ENCODE measurements around the gene NPFFR2. TPM values are rescaled to one million over a fixed set of nuclear protein-coding genes. Genes with fewer than 3 reads are reported as not detected.

NPFFR2 gene
- total RNA-seq, 2 donors from 2014 or later = not detected

DNA sequence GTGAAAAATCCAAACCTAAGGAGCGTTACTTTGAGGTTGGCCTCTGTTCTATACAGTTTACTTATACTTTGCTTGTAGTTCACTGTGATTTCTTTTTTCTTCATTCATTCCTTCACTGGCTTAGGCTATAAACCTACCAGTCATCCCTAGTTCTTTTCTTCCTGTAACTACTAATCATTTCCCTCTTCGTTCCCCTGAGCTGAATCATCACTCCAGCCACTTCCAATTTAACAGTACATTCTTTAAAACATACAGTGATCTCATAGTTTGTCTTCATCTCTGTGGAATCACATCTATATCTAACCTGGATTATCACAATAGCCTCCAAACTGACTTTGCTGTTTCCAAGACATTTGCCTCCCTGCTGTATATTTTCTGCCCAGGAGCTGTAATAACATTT, 25.2 kb upstream of the NPFFR2 start:
- DNase-seq = no peak
- Histone ChIP-seq H3K4me3 (no peak overlapping the region), H3K27me3 (no peaks in the 10 kb centered on the region), H3K27ac (no peak overlapping the region), H3K36me3 (replicated peaks in 1 of 2; ENCODE audit: insufficient read depth in 1 of 2, low read depth in 2 of 2) (no peaks in the 10 kb centered on the region), H3K4me1 (no peaks in the 10 kb centered on the region), H3K9me3 (no peaks in the 10 kb centered on the region)
- no peak for ATAC-seq
- 72 to 83% methylated on average over 2 of the region's 2 CpGs for WGBS, 2 donors
- TF ChIP-seq POLR2A (IDR thresholded peaks at IDR 0.05) = no peak
- TF ChIP-seq, protein P1, sequence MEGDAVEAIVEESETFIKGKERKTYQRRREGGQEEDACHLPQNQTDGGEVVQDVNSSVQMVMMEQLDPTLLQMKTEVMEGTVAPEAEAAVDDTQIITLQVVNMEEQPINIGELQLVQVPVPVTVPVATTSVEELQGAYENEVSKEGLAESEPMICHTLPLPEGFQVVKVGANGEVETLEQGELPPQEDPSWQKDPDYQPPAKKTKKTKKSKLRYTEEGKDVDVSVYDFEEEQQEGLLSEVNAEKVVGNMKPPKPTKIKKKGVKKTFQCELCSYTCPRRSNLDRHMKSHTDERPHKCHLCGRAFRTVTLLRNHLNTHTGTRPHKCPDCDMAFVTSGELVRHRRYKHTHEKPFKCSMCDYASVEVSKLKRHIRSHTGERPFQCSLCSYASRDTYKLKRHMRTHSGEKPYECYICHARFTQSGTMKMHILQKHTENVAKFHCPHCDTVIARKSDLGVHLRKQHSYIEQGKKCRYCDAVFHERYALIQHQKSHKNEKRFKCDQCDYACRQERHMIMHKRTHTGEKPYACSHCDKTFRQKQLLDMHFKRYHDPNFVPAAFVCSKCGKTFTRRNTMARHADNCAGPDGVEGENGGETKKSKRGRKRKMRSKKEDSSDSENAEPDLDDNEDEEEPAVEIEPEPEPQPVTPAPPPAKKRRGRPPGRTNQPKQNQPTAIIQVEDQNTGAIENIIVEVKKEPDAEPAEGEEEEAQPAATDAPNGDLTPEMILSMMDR (IDR thresholded peaks at IDR 0.05) = no peak
- intact Hi-C loops (cut with DNase I) = no loop called here

DNA sequence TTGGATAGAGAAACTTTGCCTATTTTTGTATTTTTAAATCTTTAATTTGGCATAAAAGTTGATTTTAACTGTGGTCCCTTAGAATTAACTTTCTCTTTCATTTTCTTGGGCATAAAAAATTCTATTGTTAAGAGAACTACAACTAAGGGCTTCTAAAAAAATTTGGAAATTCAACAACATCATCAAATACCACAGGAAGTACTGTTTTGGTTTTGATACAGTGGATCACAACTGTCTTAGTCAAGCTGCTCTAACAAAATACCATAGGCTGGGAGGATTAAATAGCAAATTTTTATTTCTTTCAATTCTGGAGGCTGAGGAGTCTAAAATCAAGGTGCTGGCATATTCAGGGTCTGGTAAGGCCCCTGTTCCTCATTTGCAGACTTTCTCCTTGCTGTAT, 19.9 kb upstream of the NPFFR2 start:
- intact Hi-C loops (cut with DNase I) = no loop called here
- Histone ChIP-seq H3K27ac (no peak overlapping the region), H3K9me3 (no peaks in the 10 kb centered on the region), H3K4me3 (no peak overlapping the region), H3K36me3 (replicated peaks in 1 of 2; ENCODE audit: insufficient read depth in 1 of 2, low read depth in 2 of 2) (no peaks in the 10 kb centered on the region), H3K27me3 (no peaks in the 10 kb centered on the region), H3K4me1 (no peaks in the 10 kb centered on the region)
- no peak for DNase-seq
- no peak for TF ChIP-seq POLR2A (IDR thresholded peaks at IDR 0.05)
- TF ChIP-seq, protein P1 (IDR thresholded peaks at IDR 0.05) = no peak
- ATAC-seq = no peak

DNA sequence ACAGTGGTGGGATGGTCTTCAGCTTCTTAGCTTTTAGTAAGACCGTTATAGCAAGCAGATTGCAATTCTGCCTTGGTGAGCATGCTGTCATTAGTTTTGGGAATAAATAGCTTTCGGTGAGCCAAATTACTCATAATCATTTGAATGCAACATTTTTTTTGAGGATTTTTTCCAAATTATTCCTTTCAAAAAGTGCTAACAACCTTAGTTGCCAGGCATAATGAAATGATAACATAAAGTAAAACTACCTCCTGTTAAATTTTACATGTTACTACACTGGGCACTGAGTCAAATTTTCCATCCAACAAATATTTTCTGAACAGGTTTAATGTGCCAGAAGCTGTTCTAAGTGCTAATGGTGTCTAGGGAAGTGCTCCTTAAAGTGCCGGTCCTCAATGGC, 15.8 kb upstream of the NPFFR2 start:
- Histone ChIP-seq H3K36me3 (replicated peaks in 1 of 2; ENCODE audit: insufficient read depth in 1 of 2, low read depth in 2 of 2) (no peaks in the 10 kb centered on the region), H3K27ac (no peak overlapping the region), H3K9me3 (no peaks in the 10 kb centered on the region), H3K27me3 (no peaks in the 10 kb centered on the region), H3K4me1 (no peaks in the 10 kb centered on the region), H3K4me3 (no peak overlapping the region)
- DNase-seq = no peak
- TF ChIP-seq POLR2A (IDR thresholded peaks at IDR 0.05) = no peak
- TF ChIP-seq, protein P1 (IDR thresholded peaks at IDR 0.05) = no peak
- intact Hi-C loops (cut with DNase I) = no loop called here
- 65 to 67% methylated on average over 3 of the region's 3 CpGs for whole genome bisulfite sequencing, 2 donors
- no peak for ATAC-seq

DNA sequence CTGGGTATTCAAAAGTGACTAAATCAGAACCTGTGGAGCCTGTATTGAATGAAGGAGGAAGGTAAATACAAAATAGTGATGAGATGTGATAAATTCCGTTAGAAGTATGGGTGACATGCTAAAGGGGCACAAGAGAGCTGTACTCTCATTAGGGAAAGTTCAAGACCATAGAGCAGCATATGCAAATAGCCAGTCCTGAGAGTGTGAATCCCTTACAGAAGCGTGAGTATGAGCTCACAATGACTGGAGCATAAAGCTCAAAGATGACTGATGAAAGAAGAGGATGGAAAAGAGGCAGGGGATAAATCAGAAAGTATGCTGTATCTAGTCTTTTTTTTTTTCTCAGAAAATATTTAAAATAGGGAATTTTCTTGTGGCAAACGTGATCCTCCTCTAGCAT, 12.1 kb upstream of the NPFFR2 start:
- ATAC-seq (no peak), DNase-seq (no peak)
- Histone ChIP-seq H3K9me3 (no peaks in the 10 kb centered on the region), H3K36me3 (replicated peaks in 1 of 2; ENCODE audit: insufficient read depth in 1 of 2, low read depth in 2 of 2) (no peaks in the 10 kb centered on the region), H3K4me3 (no peak overlapping the region), H3K27me3 (no peaks in the 10 kb centered on the region), H3K27ac (no peak overlapping the region), H3K4me1 (no peaks in the 10 kb centered on the region)
- TF ChIP-seq, protein P1 (IDR thresholded peaks at IDR 0.05) = no peak
- no peak for TF ChIP-seq POLR2A (IDR thresholded peaks at IDR 0.05)
- intact Hi-C loops (cut with DNase I) = no loop called here
- 35 to 42% methylated on average over 3 of the region's 3 CpGs for WGBS, 2 donors

DNA sequence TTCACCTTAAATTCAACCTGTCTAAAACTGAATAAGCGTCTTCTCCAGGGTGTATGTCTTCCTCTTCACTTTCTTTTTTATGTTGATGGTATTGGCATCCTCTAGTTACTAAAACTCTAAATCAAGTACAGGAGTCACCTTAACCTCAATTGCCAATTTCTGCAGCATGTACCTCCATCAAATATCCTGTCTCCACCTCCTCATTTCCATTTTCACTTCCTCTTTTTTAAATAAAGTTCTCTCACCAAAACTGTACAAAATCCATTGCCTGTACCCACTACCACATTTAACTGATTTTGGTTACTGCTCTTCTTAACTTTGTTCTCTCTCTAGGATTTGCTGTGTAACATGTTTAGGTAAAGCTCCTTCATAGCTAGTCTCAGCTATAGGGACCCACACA, 9.2 kb upstream of the NPFFR2 start:
- whole genome bisulfite sequencing, 2 donors = 64 to 82% methylated on average over 1 of the region's 1 CpG
- TF ChIP-seq POLR2A (IDR thresholded peaks at IDR 0.05) = no peak
- ATAC-seq (no peak), DNase-seq (no peak)
- Histone ChIP-seq H3K27ac (no peak overlapping the region), H3K4me3 (no peak overlapping the region), H3K4me1 (no peaks in the 10 kb centered on the region), H3K27me3 (no peaks in the 10 kb centered on the region), H3K36me3 (replicated peaks in 1 of 2; ENCODE audit: insufficient read depth in 1 of 2, low read depth in 2 of 2) (no peaks in the 10 kb centered on the region), H3K9me3 (no peaks in the 10 kb centered on the region)
- intact Hi-C loops (cut with DNase I) = no loop called here

All from body of pancreas (tissue), 4 donors.